ENCODE measurements around the gene FOXP2.

The FOXP2 gene

DNA sequence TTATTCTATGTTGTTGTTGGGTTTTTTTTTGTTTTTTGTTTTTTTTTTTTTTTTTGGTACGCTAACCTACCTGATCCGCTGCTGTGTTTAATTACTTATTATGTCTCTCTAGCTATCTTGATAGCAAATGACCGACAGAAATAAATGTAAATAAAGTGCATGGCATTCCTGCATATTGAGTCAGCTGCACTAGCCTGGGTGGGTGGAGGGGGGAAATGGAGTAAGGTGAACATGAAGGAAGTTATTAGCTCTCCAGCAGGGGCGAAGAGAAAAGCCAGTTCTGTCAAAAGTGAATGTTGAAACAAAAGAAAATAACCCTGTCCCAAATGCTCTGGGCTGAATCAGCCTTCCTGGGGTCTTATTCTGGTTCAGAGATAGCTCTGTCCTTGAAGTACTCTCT, 296.6 kb downstream of the FOXP2 start:
- ChIA-PET POLR2A (no interaction called here), CTCF (no interaction called here)
- TF ChIP-seq, protein P1, sequence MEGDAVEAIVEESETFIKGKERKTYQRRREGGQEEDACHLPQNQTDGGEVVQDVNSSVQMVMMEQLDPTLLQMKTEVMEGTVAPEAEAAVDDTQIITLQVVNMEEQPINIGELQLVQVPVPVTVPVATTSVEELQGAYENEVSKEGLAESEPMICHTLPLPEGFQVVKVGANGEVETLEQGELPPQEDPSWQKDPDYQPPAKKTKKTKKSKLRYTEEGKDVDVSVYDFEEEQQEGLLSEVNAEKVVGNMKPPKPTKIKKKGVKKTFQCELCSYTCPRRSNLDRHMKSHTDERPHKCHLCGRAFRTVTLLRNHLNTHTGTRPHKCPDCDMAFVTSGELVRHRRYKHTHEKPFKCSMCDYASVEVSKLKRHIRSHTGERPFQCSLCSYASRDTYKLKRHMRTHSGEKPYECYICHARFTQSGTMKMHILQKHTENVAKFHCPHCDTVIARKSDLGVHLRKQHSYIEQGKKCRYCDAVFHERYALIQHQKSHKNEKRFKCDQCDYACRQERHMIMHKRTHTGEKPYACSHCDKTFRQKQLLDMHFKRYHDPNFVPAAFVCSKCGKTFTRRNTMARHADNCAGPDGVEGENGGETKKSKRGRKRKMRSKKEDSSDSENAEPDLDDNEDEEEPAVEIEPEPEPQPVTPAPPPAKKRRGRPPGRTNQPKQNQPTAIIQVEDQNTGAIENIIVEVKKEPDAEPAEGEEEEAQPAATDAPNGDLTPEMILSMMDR (IDR thresholded peaks at IDR 0.05; ENCODE audit: insufficient read depth, low read length, missing control alignments) = no peak
- H3K4me3 ChIP-seq (ENCODE audit: low read depth, low read length) = no peak overlapping the region
- no peak for DNase-seq (ENCODE audit: low read depth, low spot score)

DNA sequence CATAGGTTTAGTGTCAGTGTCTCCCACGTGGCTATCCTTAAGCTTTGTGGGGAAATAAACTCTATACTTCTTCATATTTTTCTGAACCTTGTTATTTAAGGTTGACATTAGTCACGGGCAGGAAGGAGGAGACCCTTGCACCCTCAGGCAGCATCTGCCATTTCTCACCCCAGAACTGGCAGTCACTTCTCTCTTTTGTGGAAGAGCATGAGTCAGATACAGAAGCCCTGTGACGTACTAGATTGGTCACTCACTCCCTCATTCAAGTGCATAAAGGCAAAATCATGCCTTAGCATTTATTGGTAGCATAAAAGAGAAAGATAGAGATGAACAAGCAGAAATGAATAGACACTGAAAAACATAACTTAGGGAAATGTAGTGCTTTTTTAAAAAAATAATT, 301.3 kb downstream of the FOXP2 start:
- ChIA-PET POLR2A (no interaction called here), CTCF (no interaction called here)
- H3K4me3 ChIP-seq (ENCODE audit: low read depth, low read length) = no peak overlapping the region
- no peak for DNase-seq (ENCODE audit: low read depth, low spot score)
- TF ChIP-seq, protein P1 (IDR thresholded peaks at IDR 0.05; ENCODE audit: insufficient read depth, low read length, missing control alignments) = no peak

DNA sequence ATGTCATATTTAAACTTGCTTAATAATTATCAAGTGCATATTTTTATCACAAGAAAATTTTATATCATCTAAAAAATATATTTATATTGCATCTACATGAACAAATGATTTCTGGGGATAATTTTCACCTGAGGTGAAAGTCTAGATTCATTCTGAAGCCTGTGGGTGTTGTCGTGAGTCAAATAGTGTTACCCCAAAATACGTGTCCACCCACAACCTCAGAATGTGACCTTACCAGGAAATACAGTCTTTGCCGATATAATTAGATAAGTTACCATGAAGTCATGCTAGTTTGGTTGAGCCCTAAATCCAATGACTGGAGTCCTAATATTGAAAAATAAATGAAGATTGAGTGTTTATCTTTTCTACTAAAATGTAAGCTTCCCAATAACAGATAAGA, 304.2 kb downstream of the FOXP2 start:
- H3K4me3 ChIP-seq (ENCODE audit: low read depth, low read length) = no peak overlapping the region
- ChIA-PET CTCF (no interaction called here), POLR2A (no interaction called here)
- DNase-seq (ENCODE audit: low read depth, low spot score) = no peak
- TF ChIP-seq, protein P1 (IDR thresholded peaks at IDR 0.05; ENCODE audit: insufficient read depth, low read length, missing control alignments) = no peak

DNA sequence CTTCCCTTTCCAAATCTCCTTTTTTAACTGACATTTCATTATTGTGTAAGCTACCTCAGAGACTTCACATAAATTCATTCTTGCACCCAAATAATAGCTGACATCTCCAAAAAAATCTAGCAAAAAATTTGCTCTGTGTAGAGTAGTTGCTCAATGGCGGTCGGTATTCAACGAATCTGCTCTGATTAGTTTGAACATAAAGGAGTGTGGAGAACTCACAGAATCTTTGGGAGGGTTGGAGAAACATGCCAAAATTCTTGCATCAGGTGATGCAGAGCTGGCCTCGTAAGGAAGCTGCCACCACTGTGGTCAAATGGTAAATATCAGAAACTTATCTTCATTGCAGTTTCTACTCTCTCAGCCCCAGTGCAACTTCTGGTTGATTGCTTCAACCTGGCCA, 306.1 kb downstream of the FOXP2 start:
- POLR2A ChIA-PET = no interaction called here
- no peak for DNase-seq (ENCODE audit: low read depth, low spot score)
- CTCF ChIA-PET = interaction anchor here (0.9 kb wide), 1 partner anchor 55 kb away, joined by 3 read pairs; no protein-coding TSS in a partner anchor
- H3K4me3 ChIP-seq (ENCODE audit: low read depth, low read length) = no peak overlapping the region
- TF ChIP-seq, protein P1 (IDR thresholded peaks at IDR 0.05; ENCODE audit: insufficient read depth, low read length, missing control alignments) = no peak

DNA sequence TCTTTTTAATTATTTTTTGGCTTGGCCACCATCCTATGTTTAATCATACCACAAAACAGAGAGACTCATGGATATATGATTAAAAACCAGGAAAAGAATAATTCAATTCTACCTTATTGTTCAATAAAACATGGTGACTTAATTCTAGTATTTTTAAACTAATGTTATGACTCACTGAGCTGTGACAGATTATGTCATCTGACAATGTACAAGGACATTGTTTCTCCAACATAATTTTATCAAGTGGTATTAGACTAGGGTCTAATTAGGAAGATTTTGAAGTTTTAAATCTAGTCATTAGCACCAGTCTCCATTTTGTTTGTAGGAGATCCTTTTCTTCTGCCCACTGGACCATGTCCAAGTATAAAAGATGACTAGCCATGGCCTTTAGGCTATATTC, 307.9 kb downstream of the FOXP2 start:
- TF ChIP-seq, protein P1 (IDR thresholded peaks at IDR 0.05; ENCODE audit: insufficient read depth, low read length, missing control alignments) = no peak
- ChIA-PET CTCF (no interaction called here), POLR2A (no interaction called here)
- no peak overlapping the region for H3K4me3 ChIP-seq (ENCODE audit: low read depth, low read length)
- DNase-seq (ENCODE audit: low read depth, low spot score) = no peak

DNA sequence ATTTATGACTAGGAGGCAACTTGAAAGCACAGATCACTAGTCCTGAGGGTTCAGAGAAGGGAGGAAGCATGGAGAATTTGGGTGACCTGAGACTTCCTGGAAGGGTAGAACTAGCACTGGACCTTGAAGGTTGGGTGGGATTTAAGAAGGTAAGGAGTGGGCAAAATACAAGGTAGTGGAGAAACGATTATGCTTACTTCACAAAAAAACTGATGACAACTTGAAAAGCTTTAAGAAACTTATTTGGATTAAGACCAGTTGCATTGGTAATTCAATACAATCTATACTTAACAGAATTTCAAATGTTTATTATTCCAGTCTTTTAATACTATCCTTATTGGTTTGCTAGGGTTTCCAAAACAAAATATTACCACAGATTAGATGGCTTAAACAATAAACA, 308.7 kb downstream of the FOXP2 start:
- ChIA-PET POLR2A (no interaction called here), CTCF (no interaction called here)
- no peak for DNase-seq (ENCODE audit: low read depth, low spot score)
- H3K4me3 ChIP-seq (ENCODE audit: low read depth, low read length) = no peak overlapping the region
- TF ChIP-seq, protein P1 (IDR thresholded peaks at IDR 0.05; ENCODE audit: insufficient read depth, low read length, missing control alignments) = no peak

Data from AG04449 (cell line).